Stomach (tissue), 9 donors: ENCODE results near the gene POLE3. TPM values are rescaled to one million over a fixed set of nuclear protein-coding genes. Genes with fewer than 3 reads are reported as not detected.
"Not testable (repeated sequence)": the region's sequence is repeated elsewhere in the genome, so short reads cannot be mapped to it uniquely, and the experiment has no call there.

Source experiments
- DNase-seq, 2 donors: peaks; one replicate each; pipeline versions ENCODE4 v3.0.0 to v3.0.0-alpha.2; 2013 to 2019
- H3K27ac ChIP-seq, 5 donors: fragments of 200-600 bp in 4 of 5; sonication (generic) in 4 of 5; one replicate each; pipeline ENCODE4 v1.5.1; 2013 to 2019; ENCODE audit warnings: mild to moderate bottlenecking in 1 of 5, moderate library complexity in 1 of 5
- H3K27me3 ChIP-seq, 3 donors: fragments of 200-600 bp; sonication (generic); one replicate each; pipeline ENCODE4 v1.5.1; 2017 to 2019; ENCODE audit warnings: mixed run types in 1 of 3
- H3K36me3 ChIP-seq, 4 donors: fragments of 200-600 bp; sonication (generic); 1 replicate in 3 of 4; 2 replicates in 1 of 4; pipeline ENCODE4 v1.5.1; 2016 to 2019
- H3K4me1 ChIP-seq, 4 donors: fragments of 200-600 bp; sonication (generic); one replicate each; pipeline ENCODE4 v1.5.1; 2016 to 2019
- H3K4me3 ChIP-seq, 4 donors: fragments of 200-600 bp; sonication (generic) in 3 of 4; one replicate each; pipeline ENCODE4 v1.5.1; 2016 to 2019; ENCODE audit warnings: mild to moderate bottlenecking in 1 of 4
- H3K9me3 ChIP-seq, 4 donors: fragments of 200-600 bp; sonication (generic); one replicate each; pipeline ENCODE4 v1.5.1; 2016 to 2019
- EP300 ChIP-seq: sonication (generic); formaldehyde crosslinking; IDR thresholded peaks from one replicate; pipeline ENCODE4 v1.6.1; 2017; ENCODE audit warnings: antibody characterized with exemption
- POLR2A ChIP-seq, 4 donors: fragments of 450-650 bp; IDR thresholded peaks; one replicate each; pipeline ENCODE4 v1.6.1; 2016; ENCODE audit warnings: antibody characterized with exemption in 4 of 4, control low read depth in 2 of 4, mild to moderate bottlenecking in 1 of 4, moderate library complexity in 1 of 4
- POLR2AphosphoS5 ChIP-seq, 3 donors: sonication (generic); formaldehyde crosslinking; IDR thresholded peaks; one replicate each; pipeline ENCODE4 v1.6.1; 2016; ENCODE audit warnings: antibody characterized with exemption in 3 of 3
- WGBS, 5 donors: extraction: QIAGEN DNeasy Blood & Tissue Kit in 3 of 5; methylation state at CpG; one replicate each; pipeline versions ENCODE4 v1.1.5 to v1.1.7; 2013 to 2018; 5-methylcytosine and 5-hydroxymethylcytosine counted together
- intact Hi-C: fragments of 100-400 bp; cut with DNase I; formaldehyde crosslinking; loops from one replicate; pipeline ENCODE4 v1.15.1; 2023; ENCODE audit warnings: low total_unique reads
- polyA plus RNA-seq, 3 donors: library from polyadenylated mRNA; stranded (reverse); fragments of 200-250 nt; gene quantifications; one replicate each; pipeline ENCODE4 v1.2.3, GENCODE V29; 2013
- total RNA-seq, 5 donors: library from RNA; depleted of rRNA; stranded (reverse); fragments of >200 nt; gene quantifications; one replicate each; pipeline versions ENCODE4 v1.1.0 to v1.2.3, GENCODE V29; 2014 to 2016
- TF ChIP-seq, protein P1 (sequence below), 7 experiments: fragments of 450-650 bp in 4 of 7; fragments of 200-600 bp in 3 of 7; sonication (generic) in 3 of 7; IDR thresholded peaks; one replicate each; pipeline ENCODE4 v1.5.1; 2016 to 2019; ENCODE audit warnings: antibody characterized with exemption in 7 of 7, control low read depth in 2 of 7, mild to moderate bottlenecking in 1 of 7
- donor health status: healthy with polysubstance abuse.
- donor health status: Bipolar disorder and iron deficiency.
- donor health status: healthy.

The POLE3 gene
- total and polyA plus RNA-seq, 8 donors: 4.1 to 47.4 (median 28.8) TPM

- WGBS, 5 donors: 81 to 91% (median 90%) methylated on average over 4 of the region's 4 CpGs
- Histone ChIP-seq H3K27me3 (no peaks in the 10 kb centered on the region), H3K4me1 (peaks cover 22 to 41% (median 34%) of the 10 kb centered on the region in 4 donors), H3K36me3 (peaks cover 45 to 62% (median 57%) of the 10 kb centered on the region in 4 donors), H3K4me3 (no peak overlapping the region), H3K27ac (peak overlapping the region; percentile 59 to 88 (median 75)), H3K9me3 (no peaks in the 10 kb centered on the region)
- intact Hi-C loops: no loop called here
- TF ChIP-seq, protein P1, sequence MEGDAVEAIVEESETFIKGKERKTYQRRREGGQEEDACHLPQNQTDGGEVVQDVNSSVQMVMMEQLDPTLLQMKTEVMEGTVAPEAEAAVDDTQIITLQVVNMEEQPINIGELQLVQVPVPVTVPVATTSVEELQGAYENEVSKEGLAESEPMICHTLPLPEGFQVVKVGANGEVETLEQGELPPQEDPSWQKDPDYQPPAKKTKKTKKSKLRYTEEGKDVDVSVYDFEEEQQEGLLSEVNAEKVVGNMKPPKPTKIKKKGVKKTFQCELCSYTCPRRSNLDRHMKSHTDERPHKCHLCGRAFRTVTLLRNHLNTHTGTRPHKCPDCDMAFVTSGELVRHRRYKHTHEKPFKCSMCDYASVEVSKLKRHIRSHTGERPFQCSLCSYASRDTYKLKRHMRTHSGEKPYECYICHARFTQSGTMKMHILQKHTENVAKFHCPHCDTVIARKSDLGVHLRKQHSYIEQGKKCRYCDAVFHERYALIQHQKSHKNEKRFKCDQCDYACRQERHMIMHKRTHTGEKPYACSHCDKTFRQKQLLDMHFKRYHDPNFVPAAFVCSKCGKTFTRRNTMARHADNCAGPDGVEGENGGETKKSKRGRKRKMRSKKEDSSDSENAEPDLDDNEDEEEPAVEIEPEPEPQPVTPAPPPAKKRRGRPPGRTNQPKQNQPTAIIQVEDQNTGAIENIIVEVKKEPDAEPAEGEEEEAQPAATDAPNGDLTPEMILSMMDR (IDR thresholded peaks at IDR 0.05): no peak
- no peak for TF ChIP-seq POLR2A (IDR thresholded peaks at IDR 0.05)
- no peak for TF ChIP-seq EP300
- TF ChIP-seq POLR2AphosphoS5 (IDR thresholded peaks at IDR 0.05): no peak
- no peak for DNase-seq
Observed at GRCh38 chr9:113386571-113387393, 23.7 kb downstream of the POLE3 start.

- 34 to 70% (median 40%) methylated on average over 8 of the region's 8 CpGs for WGBS, 5 donors
- DNase-seq: peak; percentile 75 to 95
- Histone ChIP-seq H3K27ac (peak overlapping the region; percentile 79 to 95 (median 85)), H3K9me3 (no peaks in the 10 kb centered on the region), H3K4me3 (no peak overlapping the region), H3K27me3 (no peaks in the 10 kb centered on the region), H3K4me1 (peaks cover 8 to 52% (median 46%) of the 10 kb centered on the region in 4 donors), H3K36me3 (peaks cover 5 to 14% (median 9%) of the 10 kb centered on the region in 4 donors)
- TF ChIP-seq EP300 (no peak), POLR2A (IDR thresholded peaks at IDR 0.05) (no peak), POLR2AphosphoS5 (IDR thresholded peaks at IDR 0.05) (peak in 2 of 3 donors; percentile 46 to 70)
- TF ChIP-seq, protein P1 (IDR thresholded peaks at IDR 0.05): no peak
- intact Hi-C loops: no loop called here
Observed at GRCh38 chr9:113381909-113382411, 28.5 kb downstream of the POLE3 start.

- H3K36me3 ChIP-seq, H3K27me3 ChIP-seq, H3K9me3 ChIP-seq, H3K4me3 ChIP-seq, intact Hi-C loops, DNase-seq: not testable (repeated sequence)
- Histone ChIP-seq H3K4me1 (peaks cover 8 to 49% (median 41%) of the 10 kb centered on the region in 4 donors), H3K27ac (peak overlapping the region; percentile 79 to 95 (median 85))
- 35 to 61% (median 41%) methylated on average over 6 to 7 of the region's 7 CpGs for WGBS, 5 donors
Observed at GRCh38 chr9:113381441-113381840, 29.0 kb downstream of the POLE3 start.

- H3K4me3 ChIP-seq: no peak overlapping the region
- TF ChIP-seq, protein P1 (IDR thresholded peaks at IDR 0.05): no peak
- TF ChIP-seq EP300: no peak
- TF ChIP-seq POLR2AphosphoS5 (IDR thresholded peaks at IDR 0.05): no peak
- TF ChIP-seq POLR2A (IDR thresholded peaks at IDR 0.05): no peak
- peaks cover 0 to 4% (median 4%) of the 10 kb centered on the region in 4 donors for H3K36me3 ChIP-seq
- peak overlapping the region; percentile 79 to 90 (median 85) for H3K27ac ChIP-seq
- H3K9me3 ChIP-seq: no peaks in the 10 kb centered on the region
- 21 to 38% (median 27%) methylated on average over 1 of the region's 1 CpG for WGBS, 5 donors
- DNase-seq: peak in 1 of 2 donors; percentile 66
- H3K27me3 ChIP-seq: no peaks in the 10 kb centered on the region
- intact Hi-C loops: no loop called here
- peaks cover 8 to 50% (median 42%) of the 10 kb centered on the region in 4 donors for H3K4me1 ChIP-seq
Observed at GRCh38 chr9:113380869-113381378, 29.6 kb downstream of the POLE3 start.

DNA sequence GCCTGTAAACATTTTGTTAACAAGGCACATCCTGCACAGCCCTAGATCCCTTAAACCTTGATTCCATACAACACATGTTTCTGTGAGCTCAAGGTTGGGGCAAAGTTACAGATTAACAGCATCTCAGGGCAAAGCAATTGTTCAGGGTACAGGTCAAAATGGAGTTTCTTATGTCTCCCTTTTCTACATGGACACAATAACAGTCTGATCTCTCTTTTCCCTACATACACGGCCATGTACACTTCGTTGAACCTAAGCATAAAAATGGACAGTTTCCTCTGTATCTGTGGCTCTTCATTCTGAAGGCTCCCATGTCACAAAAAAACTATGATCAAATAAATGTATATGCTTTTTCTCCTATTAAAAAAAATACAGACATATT is 30.7 kb downstream of the POLE3 start:
- H3K27ac ChIP-seq: peak overlapping the region; percentile 79 to 90 (median 85)
- peaks cover 13 to 59% (median 53%) of the 10 kb centered on the region in 4 donors for H3K4me1 ChIP-seq
- H3K9me3 ChIP-seq, H3K4me3 ChIP-seq, H3K27me3 ChIP-seq, DNase-seq, intact Hi-C loops, H3K36me3 ChIP-seq: not testable (repeated sequence)
- 57 to 77% (median 68%) methylated on average over 2 of the region's 2 CpGs for WGBS, 5 donors

DNA sequence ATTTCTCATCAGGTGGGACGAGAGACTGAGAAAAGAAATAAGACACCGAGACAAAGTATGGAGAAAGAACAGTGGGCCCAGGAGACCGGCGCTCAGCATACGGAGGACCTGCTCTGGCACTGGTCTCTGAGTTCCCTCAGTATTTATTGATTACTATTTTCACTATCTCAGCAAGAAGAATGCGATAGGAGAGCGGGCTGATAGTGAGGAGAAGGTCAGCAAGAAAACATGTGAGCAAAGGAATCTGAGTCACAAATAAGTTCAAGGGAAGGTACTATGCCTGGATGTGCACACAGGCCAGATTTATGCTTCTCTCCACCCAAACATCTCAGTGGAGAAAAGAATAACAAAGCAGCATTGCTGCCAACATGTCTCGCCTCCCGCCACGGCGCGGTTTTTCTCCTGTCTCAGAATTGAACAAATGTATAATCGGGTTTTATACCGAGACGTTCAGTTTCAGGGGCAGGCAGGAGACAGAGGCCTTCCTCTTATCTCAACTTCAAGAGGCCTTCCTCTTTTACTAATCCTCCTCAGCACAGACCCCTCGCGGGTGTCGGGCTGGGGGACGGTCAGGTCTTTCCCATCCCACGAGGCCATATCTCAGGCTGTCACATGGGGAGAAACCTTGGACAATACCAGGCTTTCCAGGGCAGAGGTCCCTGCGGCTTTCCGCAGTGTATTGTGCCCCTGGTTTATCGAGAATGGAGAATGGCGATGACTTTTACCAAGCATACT is 31.2 kb downstream of the POLE3 start:
- H3K27ac ChIP-seq: peak overlapping the region; percentile 57 to 97 (median 86)
- intact Hi-C loops: not testable (repeated sequence)

More for the DNA sequence above, 31.2 kb downstream of the POLE3 start:
- H3K4me3 ChIP-seq, DNase-seq, H3K27me3 ChIP-seq, H3K9me3 ChIP-seq: not testable (repeated sequence)
- peaks cover 14 to 61% (median 58%) of the 10 kb centered on the region in 4 donors for H3K4me1 ChIP-seq
- H3K36me3 ChIP-seq: peaks cover under 1 to 12% (median 10%) of the 10 kb centered on the region in 4 donors
- WGBS, 5 donors: 26 to 44% (median 33%) methylated on average over 22 to 24 of the region's 24 CpGs
